H1 (cell line): ENCODE results near the gene VPS52.

ENCODE experiments used
- BRCA1 ChIP-seq: IDR thresholded peaks from 2 replicates; pipeline ENCODE4 v1.6.1; 2012; ENCODE audit warnings: low read depth, low read length, improper control_type of control experiment
- CEBPB ChIP-seq: IDR thresholded peaks from 2 replicates; pipeline ENCODE4 v1.6.1; 2012; ENCODE audit warnings: low read depth, low read length
- CHD1 ChIP-seq: IDR thresholded peaks from 2 replicates; pipeline ENCODE4 v1.6.1; 2012; ENCODE audit warnings: low read depth, low read length, improper control_type of control experiment
- CTCF ChIP-seq, 3 experiments: IDR thresholded peaks; 1 replicate in 2 of 3; 2 replicates in 1 of 3; pipeline versions ENCODE4 v1.5.1 to v1.6.1; 2011; ENCODE audit warnings: low read length in 3 of 3, mild to moderate bottlenecking in 3 of 3, inconsistent platforms in 2 of 3, low read depth in 1 of 3, moderate library complexity in 1 of 3; ENCODE audit not compliant: insufficient read depth in 1 of 3; ENCODE audit errors: control extremely low read depth in 1 of 3
- EGR1 ChIP-seq: IDR thresholded peaks from 2 replicates; pipeline ENCODE4 v1.6.1; 2011; ENCODE audit warnings: low read depth, low read length, borderline replicate concordance
- POLR2AphosphoS5 ChIP-seq: IDR thresholded peaks from 2 replicates; pipeline ENCODE4 v1.6.1; 2011; ENCODE audit warnings: low read depth, low read length
- TAF1 ChIP-seq: IDR thresholded peaks from 2 replicates; pipeline ENCODE4 v1.6.1; 2011; ENCODE audit warnings: mild to moderate bottlenecking, low read depth, low read length
- TEAD4 ChIP-seq: IDR thresholded peaks from 2 replicates; pipeline ENCODE4 v1.6.1; 2012; ENCODE audit warnings: low read depth, low read length, inconsistent platforms, mixed read lengths

GRCh38 chr6:33264015-33264414 lies 7.7 kb downstream of the VPS52 start:
- TF ChIP-seq POLR2AphosphoS5 (no peak), CHD1 (no peak), TEAD4 (no peak), CTCF (IDR thresholded peaks at IDR 0.05; ENCODE audit: control extremely low read depth in 1 of 3, insufficient read depth in 1 of 3, low read depth in 1 of 3, low read length in 3 of 3) (no peak), CEBPB (no peak), BRCA1 (no peak), EGR1 (no peak), TAF1 (no peak)
